ENCODE data around the gene IRS2. TPM values are rescaled to one million over a fixed set of nuclear protein-coding genes. Genes with fewer than 3 reads are reported as not detected.

Gene IRS2
- total and polyA plus RNA-seq, 2 donors (not counting 1 experiment from before 2014, with no cell fraction given): 2.3 TPM

- H4K20me1 ChIP-seq (ENCODE audit: control insufficient read depth, extremely low read depth, insufficient read depth, low read length): no peaks in the 10 kb centered on the region
- no peaks in the 10 kb centered on the region for H3K9me3 ChIP-seq (ENCODE audit: control insufficient read depth, insufficient read depth, low read depth, low read length)
- no peak overlapping the region for H3K9ac ChIP-seq (ENCODE audit: insufficient read depth, low read length)
- no peaks in the 10 kb centered on the region for H3K4me1 ChIP-seq (ENCODE audit: control insufficient read depth, extremely low read depth, insufficient read depth, low read length)
- no peak overlapping the region for H3K4me2 ChIP-seq (ENCODE audit: extremely low read depth, insufficient read depth, low read length)
- TF ChIP-seq CTCF (conservative IDR thresholded peaks at IDR 0.05 in 1 of 2, IDR thresholded peaks at IDR 0.05 in 1 of 2; ENCODE audit: low read depth in 1 of 2, low read length in 2 of 2): no peak
- no peak for TF ChIP-seq EZH2 (IDR thresholded peaks at IDR 0.05; ENCODE audit: low read length, missing control alignments)
- no peak overlapping the region for H3K4me3 ChIP-seq (replicated peaks in 1 of 4; ENCODE audit: control extremely low read depth in 1 of 4, insufficient read depth in 1 of 4, low read depth in 3 of 4, low read length in 4 of 4)
- no peak overlapping the region for H2AFZ ChIP-seq (ENCODE audit: low read length)
- H3K36me3 ChIP-seq (ENCODE audit: control insufficient read depth, insufficient read depth, low read length): no peaks in the 10 kb centered on the region
- H3K27ac ChIP-seq (ENCODE audit: insufficient read depth, low read length): no peak overlapping the region
- H3K79me2 ChIP-seq (ENCODE audit: control insufficient read depth, insufficient read depth, low read length): no peaks in the 10 kb centered on the region
- DNase-seq (ENCODE audit: low read depth in 2 of 2): peak; percentile 34 to 78
- no peaks in the 10 kb centered on the region for H3K27me3 ChIP-seq (ENCODE audit: control insufficient read depth, insufficient read depth, low read length)
These were observed 48.8 kb downstream of the IRS2 start for GRCh38 chr13:109737606-109738005.

GRCh38 chr13:109737046-109737573 lies 49.3 kb downstream of the IRS2 start:
- Histone ChIP-seq H2AFZ (ENCODE audit: low read length) (no peak overlapping the region), H3K9me3 (ENCODE audit: control insufficient read depth, insufficient read depth, low read depth, low read length) (no peaks in the 10 kb centered on the region), H4K20me1 (ENCODE audit: control insufficient read depth, extremely low read depth, insufficient read depth, low read length) (no peaks in the 10 kb centered on the region), H3K9ac (ENCODE audit: insufficient read depth, low read length) (no peak overlapping the region), H3K4me2 (ENCODE audit: extremely low read depth, insufficient read depth, low read length) (no peak overlapping the region), H3K27ac (ENCODE audit: insufficient read depth, low read length) (no peak overlapping the region), H3K4me1 (ENCODE audit: control insufficient read depth, extremely low read depth, insufficient read depth, low read length) (no peaks in the 10 kb centered on the region), H3K36me3 (ENCODE audit: control insufficient read depth, insufficient read depth, low read length) (no peaks in the 10 kb centered on the region), H3K79me2 (ENCODE audit: control insufficient read depth, insufficient read depth, low read length) (no peaks in the 10 kb centered on the region), H3K27me3 (ENCODE audit: control insufficient read depth, insufficient read depth, low read length) (no peaks in the 10 kb centered on the region), H3K4me3 (replicated peaks in 1 of 4; ENCODE audit: control extremely low read depth in 1 of 4, insufficient read depth in 1 of 4, low read depth in 3 of 4, low read length in 4 of 4) (no peak overlapping the region)
- no peak for TF ChIP-seq EZH2 (IDR thresholded peaks at IDR 0.05; ENCODE audit: low read length, missing control alignments)
- TF ChIP-seq CTCF (conservative IDR thresholded peaks at IDR 0.05 in 1 of 2, IDR thresholded peaks at IDR 0.05 in 1 of 2; ENCODE audit: low read depth in 1 of 2, low read length in 2 of 2): no peak
- DNase-seq (ENCODE audit: low read depth in 2 of 2): no peak

- H3K79me2 ChIP-seq (ENCODE audit: control insufficient read depth, insufficient read depth, low read length): no peaks in the 10 kb centered on the region
- H2AFZ ChIP-seq (ENCODE audit: low read length): no peak overlapping the region
- peak in 1 of 2 donors; percentile 50 for DNase-seq (ENCODE audit: low read depth in 2 of 2)
- no peaks in the 10 kb centered on the region for H3K27me3 ChIP-seq (ENCODE audit: control insufficient read depth, insufficient read depth, low read length)
- H4K20me1 ChIP-seq (ENCODE audit: control insufficient read depth, extremely low read depth, insufficient read depth, low read length): no peaks in the 10 kb centered on the region
- H3K4me3 ChIP-seq (replicated peaks in 1 of 4; ENCODE audit: control extremely low read depth in 1 of 4, insufficient read depth in 1 of 4, low read depth in 3 of 4, low read length in 4 of 4): no peak overlapping the region
- H3K27ac ChIP-seq (ENCODE audit: insufficient read depth, low read length): no peak overlapping the region
- H3K9ac ChIP-seq (ENCODE audit: insufficient read depth, low read length): no peak overlapping the region
- no peaks in the 10 kb centered on the region for H3K36me3 ChIP-seq (ENCODE audit: control insufficient read depth, insufficient read depth, low read length)
- no peaks in the 10 kb centered on the region for H3K9me3 ChIP-seq (ENCODE audit: control insufficient read depth, insufficient read depth, low read depth, low read length)
- H3K4me1 ChIP-seq (ENCODE audit: control insufficient read depth, extremely low read depth, insufficient read depth, low read length): no peaks in the 10 kb centered on the region
- H3K4me2 ChIP-seq (ENCODE audit: extremely low read depth, insufficient read depth, low read length): no peak overlapping the region
- TF ChIP-seq CTCF (conservative IDR thresholded peaks at IDR 0.05 in 1 of 2, IDR thresholded peaks at IDR 0.05 in 1 of 2; ENCODE audit: low read depth in 1 of 2, low read length in 2 of 2) (no peak), EZH2 (IDR thresholded peaks at IDR 0.05; ENCODE audit: low read length, missing control alignments) (no peak)
These were observed 50.9 kb downstream of the IRS2 start for GRCh38 chr13:109735436-109735966.

Data from fibroblast of lung (primary cell).